A549 (cell line): ENCODE measurements around the gene KRTAP2-4.

Source experiments
- CBX8 ChIP-seq: fragments of 200-600 bp; sonication (generic); IDR thresholded peaks from 2 replicates; pipeline ENCODE4 v1.6.1; 2016
- CEBPB ChIP-seq, 2 experiments: fragments of >200 bp in 1 of 2; sonication (Bioruptor Twin) in 1 of 2; formaldehyde crosslinking in 1 of 2; IDR thresholded peaks; 2 replicates each; pipeline ENCODE4 v1.6.1; 2012 to 2016
- CTCF ChIP-seq: fragments of >200 bp; sonication (Bioruptor Twin); formaldehyde crosslinking; IDR thresholded peaks from 3 replicates; pipeline ENCODE4 v1.5.1; 2016
- ESRRA ChIP-seq: fragments of 150-350 bp; IDR thresholded peaks from 2 replicates; pipeline ENCODE4 v1.6.1; 2014; ENCODE audit warnings: mild to moderate bottlenecking, low read length, borderline replicate concordance
- JUN ChIP-seq, 2 experiments: fragments of >200 bp; sonication (Bioruptor Twin); formaldehyde crosslinking; IDR thresholded peaks; 2 replicates in 1 of 2; 3 replicates in 1 of 2; pipeline ENCODE4 v1.6.1; 2016 to 2017
- MAZ ChIP-seq: fragments of 150-350 bp; IDR thresholded peaks from 2 replicates; pipeline ENCODE4 v1.6.1; 2014; ENCODE audit warnings: antibody characterized with exemption, low read depth, low read length, borderline replicate concordance
- POLR2A ChIP-seq: IDR thresholded peaks from 2 replicates; pipeline ENCODE4 v1.6.1; 2012; ENCODE audit warnings: mild to moderate bottlenecking, low read length
- SREBF2 ChIP-seq: fragments of 450-650 bp; IDR thresholded peaks from 2 replicates; pipeline ENCODE4 v1.6.1; 2014; ENCODE audit warnings: mild to moderate bottlenecking, moderate library complexity
- ZFP36 ChIP-seq: fragments of 450-650 bp; IDR thresholded peaks from 2 replicates; pipeline ENCODE4 v1.6.1; 2014; ENCODE audit warnings: borderline replicate concordance; ENCODE audit not compliant: partially characterized antibody

GRCh38 chr17:41015454-41015853, 50.2 kb downstream of the KRTAP2-4 start:
- TF ChIP-seq CEBPB (IDR thresholded peaks at IDR 0.05) (no peak), SREBF2 (no peak), CTCF (no peak), POLR2A (no peak), ZFP36 (no peak), CBX8 (no peak), ESRRA (no peak), JUN (IDR thresholded peaks at IDR 0.05) (no peak), MAZ (no peak)
